Measurements from ENCODE around the gene BEGAIN.
"Not testable (repeated sequence)": the region's sequence is repeated elsewhere in the genome, so short reads cannot be mapped to it uniquely, and the experiment has no call there.

BEGAIN gene

GRCh38 chr14:100523131-100523842 lies 63.9 kb downstream of the BEGAIN start:
- no peak for DNase-seq (ENCODE audit: low read depth, low spot score)

GRCh38 chr14:100522616-100523099 lies 64.6 kb downstream of the BEGAIN start:
- DNase-seq (ENCODE audit: low read depth, low spot score): no peak

- DNase-seq (ENCODE audit: low read depth, low spot score): not testable (repeated sequence)
Measured at GRCh38 chr14:100506053-100506452, 81.2 kb downstream of the BEGAIN start.

- no peak for DNase-seq (ENCODE audit: low read depth, low spot score)
Measured at GRCh38 chr14:100504372-100505078, 82.7 kb downstream of the BEGAIN start.

GRCh38 chr14:100503251-100503650 lies 84.0 kb downstream of the BEGAIN start:
- DNase-seq (ENCODE audit: low read depth, low spot score): no peak

GRCh38 chr14:100502622-100503220 lies 84.5 kb downstream of the BEGAIN start:
- no peak for DNase-seq (ENCODE audit: low read depth, low spot score)

- DNase-seq (ENCODE audit: low read depth, low spot score): no peak
Measured at GRCh38 chr14:100500128-100500527, 87.1 kb downstream of the BEGAIN start.

GRCh38 chr14:100498068-100498467 lies 89.1 kb downstream of the BEGAIN start:
- no peak for DNase-seq (ENCODE audit: low read depth, low spot score)

GRCh38 chr14:100495917-100496316 lies 91.3 kb downstream of the BEGAIN start:
- no peak for DNase-seq (ENCODE audit: low read depth, low spot score)

GRCh38 chr14:100494645-100495044 lies 92.6 kb downstream of the BEGAIN start:
- no peak for DNase-seq (ENCODE audit: low read depth, low spot score)

GRCh38 chr14:100490252-100490651 lies 97.0 kb downstream of the BEGAIN start:
- no peak for DNase-seq (ENCODE audit: low read depth, low spot score)

- no peak for DNase-seq (ENCODE audit: low read depth, low spot score)
Measured at GRCh38 chr14:100488057-100488456, 99.2 kb downstream of the BEGAIN start.

GRCh38 chr14:100487304-100487703 lies 99.9 kb downstream of the BEGAIN start:
- no peak for DNase-seq (ENCODE audit: low read depth, low spot score)

Measured in ELF-1 (cell line).